ENCODE data around the gene KLF17. TPM values are rescaled to one million over a fixed set of nuclear protein-coding genes. Genes with fewer than 3 reads are reported as not detected.

The KLF17 gene, protein sequence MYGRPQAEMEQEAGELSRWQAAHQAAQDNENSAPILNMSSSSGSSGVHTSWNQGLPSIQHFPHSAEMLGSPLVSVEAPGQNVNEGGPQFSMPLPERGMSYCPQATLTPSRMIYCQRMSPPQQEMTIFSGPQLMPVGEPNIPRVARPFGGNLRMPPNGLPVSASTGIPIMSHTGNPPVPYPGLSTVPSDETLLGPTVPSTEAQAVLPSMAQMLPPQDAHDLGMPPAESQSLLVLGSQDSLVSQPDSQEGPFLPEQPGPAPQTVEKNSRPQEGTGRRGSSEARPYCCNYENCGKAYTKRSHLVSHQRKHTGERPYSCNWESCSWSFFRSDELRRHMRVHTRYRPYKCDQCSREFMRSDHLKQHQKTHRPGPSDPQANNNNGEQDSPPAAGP
- total RNA-seq (2014; rRNA removed; shearing (Covaris generic)), result not detected in 2 replicates

DNA sequence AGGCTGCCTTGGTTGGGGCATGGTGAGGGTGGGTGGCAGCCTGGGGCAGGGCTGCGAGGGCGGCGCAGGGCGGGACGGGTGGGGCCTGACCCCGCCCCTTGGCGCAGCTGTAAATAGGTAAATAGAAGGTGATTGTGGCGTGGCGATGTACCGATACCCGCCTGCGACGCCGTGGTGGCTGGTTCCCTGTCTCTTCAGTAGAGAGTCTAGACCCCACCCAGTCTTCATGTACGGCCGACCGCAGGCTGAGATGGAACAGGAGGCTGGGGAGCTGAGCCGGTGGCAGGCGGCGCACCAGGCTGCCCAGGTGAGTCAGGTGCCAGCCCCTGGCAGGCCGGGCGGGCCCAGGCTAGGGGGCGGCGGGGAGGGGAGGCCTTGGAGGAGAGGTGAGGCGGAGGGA, at the start of gene KLF17:
TSS of gene KLF17 (plus strand) at position 140 of the 400 bp plus-strand sequence. CDS start at position 227, 87 bp downstream.
- no peak for DNase-seq (ENCODE audit: low read depth)

DNA sequence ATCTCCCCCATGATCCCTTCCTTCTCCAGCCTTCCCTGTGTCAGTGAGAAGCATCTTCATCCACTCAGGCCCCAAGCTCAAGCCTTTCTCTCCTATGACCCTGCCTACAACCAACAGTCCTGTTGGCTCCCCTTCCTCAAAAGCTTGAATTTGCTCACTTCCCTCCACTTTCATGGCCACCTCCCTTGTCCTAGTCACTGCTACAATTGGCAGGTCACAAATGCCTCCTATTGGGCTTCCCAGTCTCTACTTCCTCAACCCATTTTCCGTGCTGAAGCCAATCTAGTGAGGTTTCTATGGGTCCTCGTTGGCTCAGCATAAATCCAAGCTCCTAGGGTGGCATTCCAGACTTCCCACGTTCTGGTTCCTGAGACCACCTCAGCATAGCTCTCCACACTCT, 47.2 kb upstream of the KLF17 start:
- no peak for DNase-seq (ENCODE audit: low read depth)

DNA sequence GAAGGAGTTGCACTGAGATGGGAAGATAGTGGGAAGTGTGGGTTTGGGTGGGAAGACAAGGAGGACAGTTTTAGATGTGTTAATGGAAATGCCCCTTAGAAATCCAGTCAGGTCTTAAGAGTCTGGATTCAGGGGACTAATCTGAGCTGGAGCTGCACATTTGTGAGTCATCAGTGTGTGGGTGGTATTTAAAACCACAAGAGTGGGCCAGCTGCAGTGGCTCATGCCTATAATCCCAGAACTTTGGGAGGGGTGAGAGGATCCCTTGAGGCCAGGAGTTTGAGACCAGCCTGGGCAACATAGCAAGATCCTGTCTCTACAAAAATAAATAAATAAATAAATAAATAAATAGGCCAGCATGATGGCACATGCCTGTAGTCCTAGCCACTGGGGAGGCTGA, 46.4 kb upstream of the KLF17 start:
- DNase-seq (ENCODE audit: low read depth), result peak; percentile 91

DNA sequence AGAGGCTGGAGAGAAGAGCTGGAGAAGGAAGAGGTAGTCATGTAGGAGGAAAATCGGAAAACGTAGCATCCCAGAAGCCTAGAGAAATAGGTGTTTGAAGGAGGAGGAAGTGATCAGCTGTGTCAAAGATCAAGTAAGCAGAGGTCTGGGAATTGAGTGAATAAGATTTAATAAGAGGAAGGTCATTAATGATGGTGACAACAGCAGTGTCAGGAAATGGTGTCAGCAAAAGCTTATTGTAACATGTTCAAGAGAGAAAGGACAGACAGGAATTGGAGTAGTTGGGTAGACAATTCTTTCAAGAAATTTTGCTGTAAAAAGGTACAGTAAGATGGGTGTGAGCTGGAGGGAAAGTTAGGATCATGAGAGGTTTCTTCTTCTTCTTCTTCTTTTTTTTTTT, 45.8 kb upstream of the KLF17 start:
- DNase-seq (ENCODE audit: low read depth), result no peak

DNA sequence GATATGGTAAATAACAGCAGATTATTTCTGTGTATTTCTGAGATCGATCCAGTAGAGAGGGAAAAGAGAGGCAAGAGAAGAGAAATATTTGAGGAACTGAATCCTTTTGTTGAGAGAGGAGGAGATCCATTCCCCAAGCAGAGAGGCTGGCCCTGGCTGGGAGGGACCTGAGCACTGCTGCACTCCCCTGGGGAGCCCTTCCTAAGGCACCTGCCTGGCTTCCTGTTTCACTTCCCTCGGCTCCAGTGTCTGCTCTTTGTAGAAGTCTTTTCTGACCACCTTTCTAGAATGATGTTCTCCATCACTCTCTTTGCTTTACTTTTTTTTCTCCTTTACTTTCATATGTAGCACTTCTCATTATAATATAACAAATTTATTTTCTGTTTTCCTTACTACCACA, 45.1 kb upstream of the KLF17 start:
- no peak for DNase-seq (ENCODE audit: low read depth)

DNA sequence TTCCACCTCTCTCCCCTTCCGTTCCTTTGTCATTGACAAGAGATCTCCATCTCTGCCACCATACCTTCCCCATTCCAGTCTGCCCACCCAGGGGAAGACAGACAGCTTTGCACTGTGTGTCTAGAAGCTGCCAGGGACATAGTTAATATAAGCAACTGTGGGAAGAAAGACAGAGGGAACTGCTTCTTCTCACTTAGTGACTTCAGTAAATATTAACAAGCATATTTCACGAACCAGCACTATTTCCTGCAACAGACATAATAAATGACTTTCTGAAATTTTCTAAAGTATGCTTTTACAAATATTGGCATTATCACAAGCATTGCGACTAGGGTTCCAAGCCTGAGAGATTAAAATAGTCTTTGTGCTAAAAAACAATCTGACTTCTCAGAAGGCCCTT, 44.2 kb upstream of the KLF17 start:
- DNase-seq (ENCODE audit: low read depth), result no peak

DNA sequence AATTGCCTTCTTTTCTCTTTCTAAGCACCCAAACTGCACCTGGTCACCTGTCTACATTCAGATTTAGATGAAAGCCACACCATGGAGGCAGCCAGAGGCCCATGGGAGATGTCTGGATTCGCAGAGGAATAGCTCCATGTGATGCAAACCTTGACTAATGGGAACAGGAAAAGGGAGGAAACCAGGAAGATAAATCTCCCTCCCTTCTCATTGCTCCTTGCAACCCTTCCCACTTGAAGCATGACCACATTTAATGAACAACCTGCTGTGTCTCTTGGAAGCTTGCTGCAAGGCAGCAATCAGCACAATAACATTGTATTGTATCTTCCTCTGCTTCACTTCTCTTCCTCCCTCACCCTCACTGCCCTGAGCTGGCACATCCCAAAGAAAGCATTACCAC, 42.6 kb upstream of the KLF17 start:
- DNase-seq (ENCODE audit: low read depth), result peak; percentile 64

DNA sequence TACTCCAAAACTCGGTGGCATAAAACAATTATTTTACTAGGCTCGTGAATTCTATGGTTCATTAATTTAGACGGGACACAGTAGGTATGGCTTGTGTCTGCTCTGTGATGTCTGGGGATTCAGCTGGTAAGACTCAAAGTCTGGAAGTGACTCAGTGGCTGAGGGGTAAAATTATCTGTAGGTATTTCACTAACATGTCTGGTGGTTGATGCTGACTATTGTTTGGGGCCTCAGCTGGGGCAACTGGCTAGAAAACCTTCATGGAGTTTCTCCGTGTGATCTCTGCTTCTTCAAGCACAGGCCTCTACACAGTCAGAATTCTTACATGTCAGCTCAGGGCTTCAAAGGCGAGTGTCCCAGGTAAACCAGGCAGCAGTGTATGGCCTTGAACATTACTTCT, 41.2 kb upstream of the KLF17 start:
- DNase-seq (ENCODE audit: low read depth), result peak; percentile 28

DNA sequence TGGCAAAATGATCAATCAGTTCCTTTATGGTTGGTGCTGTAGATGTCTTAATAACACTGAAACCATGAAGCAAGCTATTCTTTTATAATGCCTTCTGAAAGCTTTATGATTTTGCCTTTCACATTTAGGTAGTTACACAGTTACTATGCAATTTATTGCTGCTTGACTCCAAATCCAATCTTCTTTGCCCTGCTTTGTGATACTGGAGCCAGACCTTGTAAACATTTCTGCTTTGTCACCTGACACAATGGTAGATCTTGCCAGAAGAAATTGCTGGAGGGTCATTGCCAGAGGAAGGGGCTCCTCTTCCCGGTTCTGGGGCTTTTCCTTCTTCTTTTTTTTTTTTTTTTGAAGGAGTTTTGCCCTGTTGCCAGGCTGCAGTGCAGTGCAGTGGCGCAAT, 40.5 kb upstream of the KLF17 start:
- no peak for DNase-seq (ENCODE audit: low read depth)

DNA sequence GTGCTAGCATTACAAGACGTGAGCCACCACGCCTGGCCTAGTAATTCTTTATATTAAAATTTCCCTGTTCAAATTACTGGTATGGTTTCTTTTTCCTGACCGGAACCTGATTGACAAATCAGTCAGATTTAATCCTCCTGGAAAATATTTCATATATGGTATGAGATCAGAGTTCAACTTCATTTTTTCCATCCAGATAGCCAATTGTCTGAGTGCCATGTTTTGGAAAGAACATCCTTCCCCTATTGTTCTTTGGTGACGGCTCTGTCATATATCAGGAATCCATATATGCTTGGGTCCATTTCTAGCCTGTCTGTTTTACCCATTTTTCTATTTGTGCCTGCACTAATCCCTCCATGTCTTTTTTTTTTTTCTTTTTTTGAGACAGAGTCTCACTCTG, 39.1 kb upstream of the KLF17 start:
- DNase-seq (ENCODE audit: low read depth), result no peak

DNA sequence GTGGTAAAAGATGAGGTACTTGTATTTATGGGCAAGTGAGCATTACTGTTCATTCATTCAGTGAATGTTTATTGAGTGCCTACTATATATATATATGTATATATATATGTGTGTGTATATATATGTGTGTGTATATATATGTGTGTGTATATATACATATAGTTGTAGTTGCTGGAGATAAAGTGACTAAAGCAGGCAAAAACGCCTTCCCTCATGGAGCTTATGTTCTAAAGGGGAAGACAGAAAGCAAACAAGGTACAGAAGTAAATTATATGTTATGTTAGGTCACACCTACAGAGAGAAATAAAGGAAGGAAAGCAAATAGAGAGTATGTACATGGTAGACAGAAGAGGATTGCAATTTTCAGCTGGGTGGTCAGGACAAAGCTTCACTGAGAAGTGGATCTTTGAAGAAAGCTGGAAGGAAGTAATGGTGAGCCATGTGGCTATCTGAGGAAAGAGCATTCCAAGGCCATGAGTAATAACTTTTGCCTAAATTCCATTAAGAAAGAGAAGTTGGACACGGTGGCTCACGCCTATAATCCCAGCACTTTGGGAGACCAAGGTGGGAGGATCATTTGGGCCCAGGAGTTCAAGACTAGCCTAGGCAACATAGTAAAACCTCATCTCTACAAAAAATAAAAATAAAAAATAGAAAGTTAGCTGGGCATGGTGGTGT, 33.5 kb upstream of the KLF17 start:
- DNase-seq (ENCODE audit: low read depth), result peak; percentile 69

DNA sequence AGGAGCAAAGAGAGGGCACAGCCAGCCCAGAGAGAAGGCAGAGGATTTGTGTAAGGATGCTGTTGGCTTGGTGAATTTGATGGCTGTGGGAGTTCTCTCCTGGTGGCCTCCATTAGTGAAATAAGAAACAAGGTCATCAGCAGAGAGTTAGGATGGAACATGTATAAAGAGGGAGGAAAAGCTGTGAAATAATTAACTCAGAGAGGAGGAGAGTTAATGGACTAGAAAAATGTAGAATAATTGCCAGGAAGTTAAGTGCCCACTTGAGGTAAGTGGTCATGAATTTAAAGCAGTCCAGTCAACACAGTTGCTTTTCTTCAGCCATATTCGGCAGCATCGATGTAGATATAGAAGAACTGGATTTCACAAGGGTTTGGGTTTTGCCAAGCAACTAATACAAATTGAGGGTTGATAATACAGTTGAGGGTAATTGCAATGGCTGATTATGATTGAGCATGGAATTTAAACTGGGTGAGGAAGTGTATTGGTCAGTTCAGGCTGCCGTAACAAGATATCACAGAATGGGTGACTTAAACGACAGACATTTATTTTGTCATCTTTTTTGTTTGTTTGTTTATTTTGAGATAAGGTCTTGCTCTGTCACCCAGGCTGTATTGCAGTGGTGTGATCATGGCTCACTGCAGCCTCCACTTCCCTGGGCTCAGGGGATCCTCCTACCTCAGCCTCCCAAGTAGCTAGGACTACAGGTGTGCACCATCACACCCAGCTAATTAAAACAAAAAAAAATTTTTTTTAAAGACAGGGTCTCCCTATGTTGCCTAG, 31.7 kb upstream of the KLF17 start:
- no peak for DNase-seq (ENCODE audit: low read depth)

DNA sequence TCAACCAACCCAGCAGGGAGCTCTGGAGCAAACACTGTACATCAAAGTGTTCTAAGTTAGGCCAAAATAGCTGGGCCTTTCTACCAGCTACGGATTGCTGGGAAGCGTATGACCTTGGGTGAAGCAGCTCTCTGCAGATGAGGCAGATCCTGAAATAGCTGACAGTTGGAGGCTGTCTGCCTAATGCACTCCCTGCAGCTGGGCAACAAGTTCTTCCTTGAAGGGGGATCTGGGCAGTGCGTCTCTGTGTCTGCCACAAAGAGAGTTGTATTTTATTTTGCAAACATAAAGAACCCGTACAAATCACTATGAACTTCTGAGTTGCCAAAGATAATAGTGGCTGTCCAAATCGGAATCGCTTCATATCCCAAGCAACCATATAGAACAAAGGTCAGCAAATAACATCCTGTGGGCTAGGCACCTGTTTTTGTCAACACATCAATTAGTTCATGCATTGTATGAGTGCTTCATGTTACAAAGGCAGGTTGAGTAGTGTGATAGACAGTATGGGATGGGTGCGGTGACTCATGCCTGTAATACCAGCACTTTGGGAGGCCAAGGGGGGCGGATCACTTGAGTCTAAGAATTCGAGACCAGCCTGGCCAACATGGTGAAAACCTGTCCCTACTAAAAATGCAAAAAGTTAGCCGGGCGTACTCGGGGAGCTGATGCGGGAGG, 29.1 kb upstream of the KLF17 start:
- peak; percentile 61 for DNase-seq (ENCODE audit: low read depth)

DNA sequence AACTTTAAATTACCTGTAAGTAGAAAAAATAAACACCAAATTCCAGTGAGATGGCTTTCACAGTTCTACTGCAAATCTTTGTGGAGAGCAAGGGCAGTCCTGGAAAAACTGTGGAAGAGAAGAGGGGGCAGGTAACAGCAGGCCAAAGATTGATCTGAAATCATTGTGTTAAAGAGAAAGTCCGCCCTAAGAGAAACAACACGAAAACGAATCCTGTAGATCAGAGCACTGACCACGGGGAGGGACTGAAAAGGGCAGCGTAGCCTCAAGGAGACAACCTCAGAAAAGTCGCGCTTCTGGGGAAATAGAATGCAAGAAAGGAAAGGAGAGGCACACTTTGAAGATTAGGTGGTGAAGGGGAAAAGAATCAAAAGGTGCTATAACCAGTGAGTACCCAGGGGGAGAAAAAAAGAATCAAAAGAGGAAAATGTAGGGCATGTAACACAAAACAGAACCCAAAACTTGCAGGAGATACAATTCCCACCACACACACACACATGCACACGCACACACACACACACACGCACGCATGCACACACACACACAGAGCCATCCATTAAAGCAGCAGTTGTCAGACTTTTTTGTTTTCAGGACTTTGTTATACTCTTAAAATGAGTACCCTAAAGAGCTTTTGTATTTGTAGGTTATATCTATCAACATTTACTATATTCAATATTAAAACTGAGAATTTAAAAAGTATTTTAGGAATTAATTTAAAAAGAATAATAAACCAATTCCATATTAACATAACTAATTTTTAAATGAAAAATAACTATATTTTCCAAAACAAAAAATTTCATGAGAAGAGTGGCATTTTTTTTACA, 28.0 kb upstream of the KLF17 start:
- no peak for DNase-seq (ENCODE audit: low read depth)

DNA sequence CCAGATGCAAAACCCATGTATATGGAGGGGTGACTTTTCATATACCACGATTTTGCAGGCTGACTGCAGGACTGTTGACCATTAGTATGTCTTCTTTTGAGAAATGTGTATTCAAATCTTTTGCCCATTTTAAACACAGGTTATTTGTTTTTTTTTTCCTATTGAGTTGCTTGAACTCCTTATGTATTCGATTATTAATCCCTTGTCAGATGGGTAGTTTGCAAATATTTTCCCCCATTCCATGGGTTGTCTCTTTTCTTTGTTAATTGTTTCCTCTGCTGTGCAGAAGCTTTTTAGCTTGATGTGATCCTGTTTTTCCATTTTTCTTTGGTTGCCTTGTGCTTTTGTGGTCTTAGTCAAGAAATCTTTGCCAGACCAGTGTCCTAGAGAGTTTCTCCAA, 24.6 kb upstream of the KLF17 start:
- DNase-seq (ENCODE audit: low read depth), result no peak

DNA sequence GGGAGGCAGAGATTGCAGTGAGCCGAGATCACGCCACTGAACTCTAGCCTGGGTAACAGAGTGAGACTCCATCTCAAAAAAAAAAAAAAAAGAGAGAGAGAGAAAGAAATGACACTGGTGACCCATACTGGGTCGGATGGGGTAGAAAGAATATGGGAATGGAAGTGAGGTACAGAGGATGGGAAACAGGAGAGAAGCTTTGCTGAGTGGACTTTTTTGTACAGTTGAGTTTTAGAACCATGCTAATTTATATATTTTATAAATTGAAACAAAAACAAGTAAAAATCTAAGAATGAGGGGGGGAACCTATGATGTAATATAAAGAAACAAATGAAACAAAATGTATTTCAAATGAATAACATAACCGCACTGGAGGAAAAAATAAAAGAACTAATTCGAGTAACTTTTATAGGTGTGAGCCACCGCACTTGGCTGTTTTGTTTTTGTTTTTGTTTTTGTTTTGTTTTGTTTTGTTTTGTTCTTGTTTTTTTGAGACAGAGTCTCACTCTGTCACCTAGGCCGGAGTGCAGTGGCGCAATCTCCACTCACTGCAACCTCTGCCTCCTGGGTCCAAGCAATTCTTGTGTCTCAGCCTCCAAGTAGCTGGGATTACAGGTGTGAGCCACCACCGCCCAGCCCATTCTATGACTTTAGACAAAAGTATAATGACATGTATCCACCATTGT, 18.3 kb upstream of the KLF17 start:
- no peak for DNase-seq (ENCODE audit: low read depth)

DNA sequence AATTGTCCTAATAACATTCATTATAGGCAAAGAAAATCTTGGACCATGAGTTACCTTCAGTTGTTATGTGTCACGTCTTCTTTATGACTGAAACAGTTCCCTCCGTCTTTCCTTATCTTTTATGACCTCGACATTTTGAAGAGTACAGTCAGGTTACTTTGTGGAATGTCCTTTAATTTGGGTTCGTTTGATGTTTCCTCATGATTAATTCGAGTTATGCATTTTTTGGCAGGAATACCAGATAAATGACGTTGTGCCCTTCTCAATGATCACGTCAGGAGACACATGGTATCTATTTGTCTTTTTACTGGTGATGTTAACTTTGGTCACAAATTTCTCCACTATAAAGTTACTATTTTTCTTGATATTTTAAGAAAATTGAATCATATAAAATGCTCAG, 17.3 kb upstream of the KLF17 start:
- no peak for DNase-seq (ENCODE audit: low read depth)

DNA sequence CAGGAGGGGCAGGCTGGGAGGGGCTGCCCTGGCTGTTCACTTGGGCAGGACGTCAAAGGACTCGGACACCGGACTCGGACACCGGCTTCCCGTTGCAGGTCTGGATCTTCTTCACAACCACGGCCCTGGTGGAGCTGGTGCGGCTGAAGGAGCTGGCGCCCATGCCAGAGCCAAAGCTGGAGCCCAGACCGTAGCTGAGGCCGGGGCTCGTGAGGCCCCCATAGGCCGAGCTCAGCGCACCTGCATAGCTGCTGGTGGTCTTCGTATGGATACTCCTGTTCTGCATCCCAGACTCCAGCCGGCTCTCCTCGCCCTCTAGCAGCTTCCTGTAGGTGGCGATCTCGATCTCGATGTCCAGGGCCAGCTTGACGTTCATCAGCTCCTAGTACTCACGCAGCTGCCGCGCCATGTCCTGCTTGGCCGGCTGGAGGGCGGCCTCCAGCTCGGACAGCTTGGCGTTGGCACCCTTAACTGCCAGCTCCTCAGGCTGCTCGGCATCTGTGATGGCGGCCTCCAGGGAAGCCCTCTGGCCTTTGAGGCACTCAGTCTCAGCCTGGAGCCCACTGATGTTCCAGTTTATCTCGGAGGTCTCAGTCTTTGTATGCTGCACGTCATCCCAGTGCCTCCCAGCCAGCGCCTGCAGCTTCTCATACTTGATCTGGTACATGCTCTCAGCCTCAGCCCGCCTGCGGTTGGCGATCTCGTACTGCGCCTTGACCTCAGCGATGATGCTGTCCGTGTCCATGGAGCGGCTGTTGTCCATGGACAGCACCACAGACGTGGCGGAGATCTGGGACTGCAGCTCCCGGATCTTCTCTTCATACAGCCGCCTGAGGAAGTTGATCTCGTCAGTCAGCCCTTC, 15.1 kb upstream of the KLF17 start:
- DNase-seq (ENCODE audit: low read depth), result no peak

DNA sequence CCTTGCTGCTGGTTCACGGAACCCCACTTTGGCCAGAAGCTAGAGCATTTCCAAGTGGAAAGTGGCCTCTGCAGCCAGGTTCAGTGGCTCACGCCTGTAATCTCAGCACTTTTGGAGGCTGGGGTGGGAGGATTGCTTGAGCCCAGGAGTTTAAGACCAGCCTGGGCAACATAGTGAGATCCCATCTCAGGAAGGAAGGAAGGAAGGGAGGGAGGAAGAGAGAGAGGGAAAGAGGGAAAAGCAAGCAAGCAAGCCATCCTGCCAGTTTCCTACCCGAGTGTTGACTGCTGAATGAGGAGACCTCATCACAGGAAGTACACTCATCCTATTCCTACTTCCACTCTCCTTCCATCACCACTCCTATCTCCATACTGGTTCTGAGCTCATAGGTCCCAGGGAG, 12.8 kb upstream of the KLF17 start:
- DNase-seq (ENCODE audit: low read depth), result no peak

DNA sequence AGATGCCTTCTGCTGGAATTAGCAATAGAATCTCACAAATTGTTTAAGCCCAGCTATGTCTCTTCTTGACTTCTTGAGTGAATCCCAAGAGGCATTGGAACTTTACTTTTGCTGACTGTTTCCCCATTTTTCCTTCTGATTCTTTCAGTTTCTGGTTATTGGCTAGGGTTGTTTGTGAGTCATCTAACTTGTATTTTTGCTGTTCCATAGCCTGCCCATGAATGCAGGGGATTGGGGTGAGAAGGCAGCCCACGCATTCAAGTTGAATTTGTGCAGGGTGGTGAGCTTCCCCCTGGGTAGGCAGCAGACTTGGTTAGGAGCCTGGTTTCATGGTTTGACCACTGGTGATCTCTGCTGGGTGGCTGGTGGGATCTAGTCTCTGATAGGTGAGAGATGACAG, 10.4 kb upstream of the KLF17 start:
- peak; percentile 26 for DNase-seq (ENCODE audit: low read depth)
